ENCODE measurements around the gene RET. TPM values are rescaled to one million over a fixed set of nuclear protein-coding genes. Genes with fewer than 3 reads are reported as not detected.

RET gene
- total RNA-seq, 2 experiments from 2014 or later = 0.22 TPM; not detected in 1

DNA sequence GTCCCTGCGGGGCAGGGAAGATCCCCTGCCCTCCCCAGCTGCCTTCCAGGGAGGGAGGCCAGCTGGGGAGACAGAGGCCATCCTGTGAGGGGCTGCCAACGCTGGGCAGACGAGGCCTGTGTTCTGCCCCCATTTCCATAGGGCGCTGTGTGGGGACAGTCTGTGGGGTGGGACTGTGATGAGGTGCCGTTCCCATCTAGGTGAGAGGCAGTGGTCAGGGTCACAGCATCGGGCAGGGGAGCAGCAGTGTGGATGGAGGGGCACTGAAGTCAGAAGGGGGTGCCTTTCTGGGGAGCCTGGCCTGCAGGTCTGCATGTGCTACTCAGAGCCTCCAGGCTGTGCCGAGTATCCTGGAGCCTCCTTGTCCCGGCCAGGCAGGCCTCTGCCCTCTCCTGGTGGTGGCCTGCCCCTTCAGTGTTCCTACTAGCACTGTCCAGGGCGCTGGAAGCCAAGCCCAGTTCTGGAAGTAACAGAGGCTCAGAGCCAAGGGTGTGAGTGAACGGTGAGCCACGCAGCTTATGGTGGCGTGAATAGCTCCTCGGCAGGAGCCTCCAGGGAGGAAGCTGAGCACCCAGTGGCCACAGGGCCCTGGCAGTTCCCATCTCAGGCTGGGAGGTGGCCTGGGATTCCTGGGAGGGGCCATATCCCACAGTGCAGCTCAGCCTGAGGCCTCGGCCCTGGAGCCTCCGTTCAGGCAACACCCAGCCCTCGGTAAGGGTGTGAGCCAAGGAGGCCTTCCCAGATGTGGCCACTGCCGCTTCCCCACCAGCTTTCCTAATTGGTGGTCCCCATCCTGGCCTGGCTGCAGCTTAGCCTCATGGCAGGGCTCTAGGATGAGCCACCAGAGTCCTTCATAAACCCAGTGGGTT lies 38.1 kb downstream of the RET start:
- POLR2A ChIA-PET = interaction anchor here (1.9 kb wide), 1 partner anchor 23 kb away, joined by 5 read pairs; the partner anchor contains the start of gene CSGALNACT2
- H3K27ac Mint-ChIP-seq = no peak overlapping the region
- no peak for DNase-seq

DNA sequence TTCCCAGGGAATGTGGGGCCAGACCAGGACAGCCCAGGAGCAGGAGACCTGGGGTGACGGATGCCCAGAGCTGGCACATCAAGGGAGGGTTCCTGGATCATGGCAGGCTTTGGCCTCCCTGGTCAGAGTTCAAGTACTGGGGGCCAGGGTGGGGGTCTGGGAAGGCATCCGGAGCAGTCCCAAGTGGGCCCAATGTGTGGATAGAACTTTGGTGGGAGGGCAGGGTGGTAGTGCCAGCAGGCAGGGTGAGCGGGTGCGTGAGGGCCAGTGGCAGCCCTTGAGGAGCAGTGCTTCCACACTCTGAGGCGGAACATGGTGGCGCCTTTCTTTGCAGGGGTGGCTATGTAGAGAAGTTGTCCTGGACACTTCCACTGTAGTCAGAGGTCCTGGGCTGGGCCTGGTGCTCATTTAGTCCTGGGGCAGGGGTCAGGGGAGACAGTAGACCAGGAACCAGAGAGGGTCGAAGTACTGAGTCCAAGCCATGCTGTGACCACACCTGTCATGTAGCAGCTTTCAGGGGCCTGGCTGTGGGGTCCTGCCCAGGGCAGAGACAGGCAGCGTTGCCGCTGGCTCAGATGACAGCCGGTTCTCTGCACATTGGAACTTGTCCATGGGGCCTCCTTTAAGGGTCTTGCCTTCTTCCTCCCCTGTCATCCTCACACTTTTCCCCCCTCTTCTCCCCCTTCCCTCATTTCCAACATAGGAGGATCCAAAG lies 39.2 kb downstream of the RET start:
- Mint-ChIP-seq H3K4me1 (peaks cover 10% of the 10 kb centered on the region), H3K4me3 (no peak overlapping the region), H3K27me3 (no peaks in the 10 kb centered on the region), H3K36me3 (no peaks in the 10 kb centered on the region), H3K27ac (no peak overlapping the region), H3K9me3 (no peaks in the 10 kb centered on the region)
- ATAC-seq (ENCODE audit: low read depth) (no peak), DNase-seq (no peak)
- POLR2A ChIA-PET = no interaction called here

More for the DNA sequence above, 38.1 kb downstream of the RET start:
- no peaks in the 10 kb centered on the region for H3K9me3 Mint-ChIP-seq
- H3K27me3 Mint-ChIP-seq = no peaks in the 10 kb centered on the region
- H3K4me3 Mint-ChIP-seq = no peak overlapping the region
- ATAC-seq (ENCODE audit: low read depth) = no peak
- H3K36me3 Mint-ChIP-seq = no peaks in the 10 kb centered on the region
- peaks cover 3% of the 10 kb centered on the region for H3K4me1 Mint-ChIP-seq

- no peaks in the 10 kb centered on the region for H3K27me3 Mint-ChIP-seq
- no peak overlapping the region for H3K4me3 Mint-ChIP-seq
- POLR2A ChIA-PET = no interaction called here
- no peak overlapping the region for H3K27ac Mint-ChIP-seq
- no peak for DNase-seq
- ATAC-seq (ENCODE audit: low read depth) = no peak
- no peaks in the 10 kb centered on the region for H3K36me3 Mint-ChIP-seq
- peaks cover 16% of the 10 kb centered on the region for H3K4me1 Mint-ChIP-seq
- H3K9me3 Mint-ChIP-seq = no peaks in the 10 kb centered on the region
Measured at GRCh38 chr10:43116596-43116995, 39.7 kb downstream of the RET start.

- H3K9me3 Mint-ChIP-seq = no peaks in the 10 kb centered on the region
- no peak overlapping the region for H3K27ac Mint-ChIP-seq
- H3K27me3 Mint-ChIP-seq = no peaks in the 10 kb centered on the region
- peaks cover 22% of the 10 kb centered on the region for H3K4me1 Mint-ChIP-seq
- ATAC-seq (ENCODE audit: low read depth) (no peak), DNase-seq (no peak)
- H3K4me3 Mint-ChIP-seq = no peak overlapping the region
- H3K36me3 Mint-ChIP-seq = no peaks in the 10 kb centered on the region
- POLR2A ChIA-PET = interaction anchor here (11.1 kb wide), 1 partner anchor 22 kb away, joined by 175 read pairs; the partner anchor contains the start of gene CSGALNACT2
Measured at GRCh38 chr10:43117031-43117776, 40.3 kb downstream of the RET start.

DNA sequence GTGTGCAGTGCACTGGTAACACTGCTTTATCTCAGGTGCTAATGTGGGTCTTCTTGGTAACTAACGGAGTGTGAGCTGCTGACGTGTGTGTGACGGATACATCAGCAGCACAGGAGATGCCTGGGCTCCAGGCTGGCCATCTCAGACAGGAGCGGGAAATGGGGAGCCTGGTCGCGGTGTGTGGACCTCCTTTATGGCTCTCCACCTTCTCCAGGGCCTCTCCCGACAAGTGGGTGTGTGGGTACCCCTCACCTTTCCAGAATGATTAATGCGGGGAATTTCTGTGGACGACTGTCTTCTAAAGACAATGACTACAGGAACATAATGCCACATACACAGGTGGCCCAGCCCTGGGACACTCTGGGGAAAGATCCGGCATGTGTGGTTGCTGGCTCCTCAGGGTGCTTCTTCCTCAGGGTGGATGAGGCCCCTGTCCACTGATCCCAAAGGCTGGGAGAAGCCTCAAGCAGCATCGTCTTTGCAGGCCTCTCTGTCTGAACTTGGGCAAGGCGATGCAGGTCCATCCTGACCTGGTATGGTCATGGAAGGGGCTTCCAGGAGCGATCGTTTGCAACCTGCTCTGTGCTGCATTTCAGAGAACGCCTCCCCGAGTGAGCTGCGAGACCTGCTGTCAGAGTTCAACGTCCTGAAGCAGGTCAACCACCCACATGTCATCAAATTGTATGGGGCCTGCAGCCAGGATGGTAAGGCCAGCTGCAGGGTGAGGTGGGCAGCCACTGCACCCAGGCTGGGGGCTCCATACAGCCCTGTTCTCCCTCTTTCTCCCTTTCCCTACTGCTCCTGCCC lies 41.1 kb downstream of the RET start:
- DNase-seq (no peak), ATAC-seq (ENCODE audit: low read depth) (no peak)
- H3K9me3 Mint-ChIP-seq = no peaks in the 10 kb centered on the region
- H3K4me1 Mint-ChIP-seq = peaks cover 28% of the 10 kb centered on the region
- no peak overlapping the region for H3K27ac Mint-ChIP-seq
- H3K27me3 Mint-ChIP-seq = no peaks in the 10 kb centered on the region
- H3K4me3 Mint-ChIP-seq = no peak overlapping the region
- H3K36me3 Mint-ChIP-seq = no peaks in the 10 kb centered on the region
- POLR2A ChIA-PET = interaction anchor here (11.1 kb wide), 1 partner anchor 21 kb away, joined by 175 read pairs; the partner anchor contains the start of gene CSGALNACT2

DNA sequence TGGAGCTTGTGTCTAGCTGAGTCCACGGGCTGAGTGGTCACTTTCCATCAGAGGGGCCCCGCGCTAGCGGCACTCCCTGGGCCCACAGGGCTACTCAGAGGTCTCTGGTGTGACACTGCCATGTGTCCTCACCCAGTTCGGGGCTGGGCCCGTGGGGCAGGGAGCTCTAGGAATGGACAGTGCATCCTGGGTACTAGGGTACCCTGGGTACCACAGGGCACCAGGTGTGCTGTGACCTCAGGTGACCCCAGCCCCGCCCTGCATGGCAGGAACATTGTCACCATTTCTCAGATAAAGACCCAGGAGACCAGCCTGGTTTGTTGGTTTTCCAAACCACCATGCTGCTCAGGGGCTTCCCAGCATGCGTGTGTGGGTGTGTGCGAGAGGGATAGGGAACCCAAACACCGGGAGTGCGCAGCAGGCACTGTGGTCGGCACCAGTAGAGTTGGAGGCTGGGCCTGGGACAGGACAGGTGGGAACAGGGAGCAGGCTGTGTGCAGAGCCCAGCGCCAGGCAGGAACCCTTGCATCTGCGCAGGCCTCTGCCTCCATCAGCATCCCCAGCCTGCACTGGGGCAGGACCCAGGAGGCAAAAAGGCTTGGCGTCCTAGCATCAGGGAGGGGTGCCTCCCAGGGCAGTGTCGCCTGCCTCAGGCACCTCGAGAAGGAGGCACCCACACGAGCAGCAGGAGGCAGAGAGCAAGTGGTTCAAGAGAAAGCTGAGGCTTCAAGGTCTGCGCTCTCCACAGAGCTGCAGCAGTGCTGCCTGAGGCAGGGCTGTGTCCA lies 42.0 kb downstream of the RET start:
- no peaks in the 10 kb centered on the region for H3K36me3 Mint-ChIP-seq
- DNase-seq (no peak), ATAC-seq (ENCODE audit: low read depth) (no peak)
- no peak overlapping the region for H3K4me3 Mint-ChIP-seq
- POLR2A ChIA-PET = interaction anchor here (11.1 kb wide), 1 partner anchor 21 kb away, joined by 175 read pairs; the partner anchor contains the start of gene CSGALNACT2
- H3K27ac Mint-ChIP-seq = peak overlapping the region; percentile 65
- peaks cover 28% of the 10 kb centered on the region for H3K4me1 Mint-ChIP-seq
- no peaks in the 10 kb centered on the region for H3K27me3 Mint-ChIP-seq
- H3K9me3 Mint-ChIP-seq = no peaks in the 10 kb centered on the region

DNA sequence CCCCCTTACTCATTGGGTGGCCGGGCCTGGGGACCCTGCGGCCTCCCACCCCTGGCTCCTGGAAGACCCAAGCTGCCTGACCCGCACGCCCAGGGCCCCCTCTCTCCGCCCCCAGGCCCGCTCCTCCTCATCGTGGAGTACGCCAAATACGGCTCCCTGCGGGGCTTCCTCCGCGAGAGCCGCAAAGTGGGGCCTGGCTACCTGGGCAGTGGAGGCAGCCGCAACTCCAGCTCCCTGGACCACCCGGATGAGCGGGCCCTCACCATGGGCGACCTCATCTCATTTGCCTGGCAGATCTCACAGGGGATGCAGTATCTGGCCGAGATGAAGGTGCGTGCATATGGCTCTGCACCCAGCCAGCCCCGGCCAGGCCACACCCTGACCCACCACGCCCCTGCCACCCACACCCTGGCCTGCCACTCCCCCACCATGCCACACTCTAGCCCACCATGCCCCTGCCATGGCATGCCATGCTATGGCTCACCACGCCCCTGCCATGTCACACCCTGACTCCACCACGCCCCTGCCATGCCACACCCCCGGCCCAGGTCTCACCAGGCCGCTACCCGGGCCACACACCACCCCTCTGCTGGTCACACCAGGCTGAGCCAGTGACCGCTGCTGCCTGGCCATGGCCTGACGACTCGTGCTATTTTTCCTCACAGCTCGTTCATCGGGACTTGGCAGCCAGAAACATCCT lies 42.7 kb downstream of the RET start:
- POLR2A ChIA-PET = interaction anchor here (1.6 to 11.1 kb wide), 2 partner anchors 20 to 337 kb away, joined by 4 to 175 read pairs; partner anchors contain the start of gene CSGALNACT2
- H3K4me3 Mint-ChIP-seq = no peak overlapping the region

GRCh38 chr10:43120116-43120928 lies 43.5 kb downstream of the RET start:
- DNase-seq (peak; percentile 59), ATAC-seq (ENCODE audit: low read depth) (no peak)
- H3K4me3 Mint-ChIP-seq = peak overlapping the region; percentile 78
- H3K27ac Mint-ChIP-seq = peak overlapping the region; percentile 94
- peaks cover 26% of the 10 kb centered on the region for H3K4me1 Mint-ChIP-seq
- POLR2A ChIA-PET = interaction anchor here (1.1 to 11.1 kb wide), 8 partner anchors 9 to 337 kb away, joined by 3 to 175 read pairs (median 4); partner anchors contain the start of gene CSGALNACT2
- H3K36me3 Mint-ChIP-seq = no peaks in the 10 kb centered on the region
- no peaks in the 10 kb centered on the region for H3K9me3 Mint-ChIP-seq
- no peaks in the 10 kb centered on the region for H3K27me3 Mint-ChIP-seq

More for the DNA sequence above, 42.7 kb downstream of the RET start:
- H3K27me3 Mint-ChIP-seq = no peaks in the 10 kb centered on the region
- peak overlapping the region; percentile 94 for H3K27ac Mint-ChIP-seq
- DNase-seq (no peak), ATAC-seq (ENCODE audit: low read depth) (no peak)
- H3K9me3 Mint-ChIP-seq = no peaks in the 10 kb centered on the region
- H3K36me3 Mint-ChIP-seq = no peaks in the 10 kb centered on the region
- peaks cover 26% of the 10 kb centered on the region for H3K4me1 Mint-ChIP-seq

DNA sequence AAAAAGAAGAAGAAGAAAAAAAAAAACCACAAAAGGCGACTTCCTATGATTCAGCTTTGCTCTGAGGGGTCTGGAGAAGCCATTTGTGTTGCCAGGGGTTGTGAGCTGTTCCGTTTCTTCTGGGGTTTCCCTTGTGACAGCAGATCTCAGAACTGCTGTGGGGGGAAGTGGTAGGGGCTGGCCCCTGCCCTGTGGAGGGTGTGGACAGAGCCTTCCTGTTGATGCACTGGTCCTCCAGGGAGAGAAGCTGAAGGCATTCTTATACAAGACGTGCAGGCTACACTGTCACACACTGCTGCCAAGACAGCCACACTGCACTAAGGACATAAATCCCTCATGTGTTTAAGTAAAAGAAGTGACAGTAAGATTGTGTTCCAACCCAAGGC lies 44.1 kb downstream of the RET start:
- H3K4me1 Mint-ChIP-seq = peaks cover 26% of the 10 kb centered on the region
- POLR2A ChIA-PET = interaction anchor here (1.1 to 11.1 kb wide), 9 partner anchors 9 to 338 kb away, joined by 3 to 175 read pairs (median 4); partner anchors contain the start of gene CSGALNACT2
- peak overlapping the region; percentile 78 for H3K4me3 Mint-ChIP-seq
- H3K27ac Mint-ChIP-seq = peak overlapping the region; percentile 94
- no peaks in the 10 kb centered on the region for H3K9me3 Mint-ChIP-seq
- DNase-seq (peak; percentile 71), ATAC-seq (ENCODE audit: low read depth) (peak; percentile 98)
- no peaks in the 10 kb centered on the region for H3K36me3 Mint-ChIP-seq
- no peaks in the 10 kb centered on the region for H3K27me3 Mint-ChIP-seq

GRCh38 chr10:43121444-43121843 lies 44.6 kb downstream of the RET start:
- Mint-ChIP-seq H3K36me3 (no peaks in the 10 kb centered on the region), H3K27ac (peak overlapping the region; percentile 94), H3K4me3 (peak overlapping the region; percentile 78), H3K4me1 (peaks cover 29% of the 10 kb centered on the region), H3K9me3 (no peaks in the 10 kb centered on the region), H3K27me3 (no peaks in the 10 kb centered on the region)
- POLR2A ChIA-PET = interaction anchor here (0.6 to 11.1 kb wide), 10 partner anchors 8 to 338 kb away, joined by 3 to 175 read pairs (median 4); partner anchors contain the start of gene CSGALNACT2
- ATAC-seq (ENCODE audit: low read depth) (no peak), DNase-seq (no peak)
